SK-N-MC (cell line): Measurements from ENCODE around the gene RERG.

ENCODE experiments used
- DNase-seq: peaks from one replicate; pipeline ENCODE4 v3.0.0-alpha.2; 2011; ENCODE audit warnings: low read depth, low spot score
- H3K27ac ChIP-seq: fragments of 200-600 bp; sonication (generic); 2 replicates; pipeline ENCODE4 v1.5.1; 2016; ENCODE audit warnings: mixed run types
- H3K36me3 ChIP-seq: fragments of 200-600 bp; sonication (generic); 2 replicates; pipeline ENCODE4 v1.6.1; 2017; ENCODE audit warnings: antibody characterized with exemption, low read length, mixed read lengths; ENCODE audit not compliant: insufficient read depth
- H3K4me3 ChIP-seq: fragments of 200-600 bp; sonication (generic); 2 replicates; pipeline ENCODE4 v1.5.1; 2016
- H3K9ac ChIP-seq: fragments of 200-600 bp; sonication (generic); 2 replicates; pipeline ENCODE4 v1.8.0; 2017; ENCODE audit warnings: mixed run types, mixed read lengths; ENCODE audit not compliant: insufficient read length
- H3K9me3 ChIP-seq: fragments of 200-600 bp; sonication (generic); 2 replicates; pipeline ENCODE4 v1.6.1; 2017; ENCODE audit warnings: low read depth, mild to moderate bottlenecking, antibody characterized with exemption, low read length, moderate library complexity, mixed read lengths
- EZH2 ChIP-seq: fragments of 200-600 bp; sonication (generic); IDR thresholded peaks from one replicate; pipeline ENCODE4 v1.6.1; 2017; ENCODE audit warnings: antibody characterized with exemption
- FOXP2 ChIP-seq: optimal IDR thresholded peaks from 2 replicates; pipeline ENCODE3; 2011; ENCODE audit warnings: mild to moderate bottlenecking, moderate library complexity; ENCODE audit not compliant: insufficient read depth; ENCODE audit errors: extremely low read length, control extremely low read depth
- POLR2AphosphoS5 ChIP-seq: IDR thresholded peaks from 2 replicates; pipeline ENCODE4 v1.6.1; 2012; ENCODE audit warnings: mild to moderate bottlenecking, low read depth, low read length, borderline replicate concordance

The RERG gene

DNA sequence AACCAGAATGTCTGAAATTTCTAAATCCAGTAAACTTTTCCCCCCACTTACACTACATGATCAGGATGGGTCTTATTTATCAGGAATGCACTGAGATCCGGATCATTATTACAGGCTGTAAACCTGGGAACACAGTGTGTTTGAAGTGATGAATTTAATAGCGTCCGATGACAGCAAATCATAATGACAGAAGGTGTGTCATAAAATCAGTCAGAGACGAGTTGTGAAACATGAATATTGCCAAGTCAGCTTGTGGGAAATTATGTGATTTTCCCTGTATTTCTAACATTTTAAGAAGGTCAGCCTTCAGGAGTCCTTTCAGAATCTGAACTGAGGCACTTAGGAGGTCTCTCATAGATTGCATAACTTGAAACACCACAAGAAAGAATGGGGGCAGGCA is 36.7 kb downstream of the RERG start:
- no peaks in the 10 kb centered on the region for H3K36me3 ChIP-seq
- H3K9me3 ChIP-seq: no peaks in the 10 kb centered on the region
- H3K27ac ChIP-seq: no peak overlapping the region
- no peak overlapping the region for H3K4me3 ChIP-seq
- no peak for DNase-seq
- H3K9ac ChIP-seq: no peak overlapping the region
- TF ChIP-seq FOXP2 (no peak), POLR2AphosphoS5 (no peak), EZH2 (no peak)

DNA sequence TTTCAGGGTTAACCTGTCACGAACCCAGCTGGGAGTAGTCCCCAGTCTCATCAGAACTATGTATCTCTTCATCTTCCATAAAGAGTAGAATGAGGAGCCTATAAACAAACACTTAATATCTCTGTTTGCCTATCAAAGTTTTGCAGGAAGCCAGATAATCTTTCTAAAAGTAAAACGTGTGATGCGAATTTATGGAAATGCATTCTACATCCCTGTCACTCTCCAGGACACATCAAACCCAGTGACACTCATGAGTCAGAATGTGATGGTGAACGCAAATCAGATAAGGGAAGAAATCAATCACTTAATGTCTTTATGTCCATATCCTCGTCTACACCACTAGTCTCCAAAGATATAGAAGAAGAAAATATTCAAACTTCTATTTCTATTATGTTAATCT is 37.4 kb downstream of the RERG start:
- no peak for TF ChIP-seq POLR2AphosphoS5
- TF ChIP-seq EZH2: no peak
- no peak for TF ChIP-seq FOXP2
- DNase-seq: no peak
- Histone ChIP-seq H3K9ac (no peak overlapping the region), H3K4me3 (no peak overlapping the region), H3K9me3 (no peaks in the 10 kb centered on the region), H3K27ac (no peak overlapping the region), H3K36me3 (no peaks in the 10 kb centered on the region)

DNA sequence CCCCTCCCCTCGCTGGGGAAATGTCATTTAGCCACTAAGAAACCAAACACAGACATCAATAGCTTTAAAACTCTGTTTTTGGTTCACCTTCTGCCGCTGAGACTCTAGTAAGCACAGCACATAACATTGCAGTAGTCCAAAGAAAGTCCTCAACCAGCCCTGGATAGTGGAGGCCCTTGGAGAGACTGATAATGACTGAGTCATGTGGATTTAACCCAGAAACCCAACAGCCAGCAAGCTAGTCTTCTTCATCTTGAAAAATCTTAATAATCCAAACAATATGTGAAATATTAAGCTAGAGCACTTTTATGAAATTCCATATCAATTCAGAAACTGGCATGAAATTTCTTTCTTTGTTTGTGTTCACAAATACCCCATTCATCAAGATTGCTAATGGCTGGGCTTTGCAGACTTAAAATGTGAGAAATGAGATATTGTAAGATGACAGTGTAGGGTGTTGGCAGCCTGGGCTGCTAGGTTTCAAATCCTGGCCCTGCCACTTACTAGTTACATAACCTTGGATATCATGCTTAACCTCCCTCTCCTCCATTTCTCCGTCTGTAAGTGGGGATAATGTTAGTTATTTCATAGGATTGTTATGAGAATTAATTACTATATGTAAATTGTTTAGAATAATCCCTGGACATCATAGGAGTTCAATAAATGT is 40.1 kb downstream of the RERG start:
- H3K9ac ChIP-seq: no peak overlapping the region
- no peaks in the 10 kb centered on the region for H3K36me3 ChIP-seq
- no peak for DNase-seq
- no peaks in the 10 kb centered on the region for H3K9me3 ChIP-seq
- TF ChIP-seq POLR2AphosphoS5: no peak
- TF ChIP-seq FOXP2: no peak
- no peak for TF ChIP-seq EZH2
- H3K27ac ChIP-seq: no peak overlapping the region
- H3K4me3 ChIP-seq: no peak overlapping the region

DNA sequence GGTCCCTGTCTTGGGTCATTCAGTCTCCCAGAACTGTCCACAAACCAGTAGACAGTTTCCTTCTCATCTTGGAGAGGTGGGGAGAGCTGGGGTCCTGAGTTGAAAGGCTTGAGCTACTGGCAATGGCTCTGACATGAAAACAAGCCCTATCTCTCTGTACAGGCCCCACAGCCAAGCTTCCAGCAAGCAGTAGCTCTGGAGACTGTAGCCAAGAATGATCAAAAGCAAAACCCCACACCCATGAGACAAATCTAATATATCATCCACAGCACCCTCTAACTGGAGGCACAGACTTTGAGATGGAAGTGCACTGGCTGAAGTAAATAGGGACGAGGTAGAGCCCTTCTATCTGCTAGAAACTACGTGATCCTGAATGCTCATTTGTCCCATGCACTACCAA is 40.9 kb downstream of the RERG start:
- no peak for DNase-seq
- no peak overlapping the region for H3K4me3 ChIP-seq
- no peak for TF ChIP-seq FOXP2
- no peak for TF ChIP-seq POLR2AphosphoS5
- no peak for TF ChIP-seq EZH2

DNA sequence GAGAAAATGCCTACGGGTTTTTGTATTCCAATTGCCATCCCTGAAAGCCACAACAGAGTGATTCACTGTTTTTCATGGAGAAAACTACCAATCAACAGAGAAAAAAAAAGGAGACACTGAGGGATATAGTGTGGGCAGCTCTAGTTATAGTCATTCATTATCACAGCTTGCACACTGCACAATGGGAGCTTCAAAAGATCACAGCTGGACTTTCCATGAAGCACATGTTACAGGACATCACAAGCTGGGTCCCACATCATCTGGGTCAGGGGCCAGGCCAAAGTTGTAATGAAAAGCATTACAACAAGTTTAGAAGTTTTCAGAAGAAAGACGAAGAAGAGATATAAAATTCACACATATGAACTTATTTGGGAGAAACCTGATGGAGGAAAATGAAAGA is 41.5 kb downstream of the RERG start:
- H3K4me3 ChIP-seq: no peak overlapping the region
- no peaks in the 10 kb centered on the region for H3K36me3 ChIP-seq
- TF ChIP-seq EZH2 (no peak), FOXP2 (no peak)
- H3K27ac ChIP-seq: no peak overlapping the region
- no peak overlapping the region for H3K9ac ChIP-seq
- no peaks in the 10 kb centered on the region for H3K9me3 ChIP-seq
- no peak for DNase-seq

More for the DNA sequence above, 40.9 kb downstream of the RERG start:
- H3K27ac ChIP-seq: no peak overlapping the region
- H3K9me3 ChIP-seq: no peaks in the 10 kb centered on the region
- H3K36me3 ChIP-seq: no peaks in the 10 kb centered on the region
- H3K9ac ChIP-seq: no peak overlapping the region

GRCh38 chr12:15173142-15173541 is 48.1 kb downstream of the RERG start:
- Histone ChIP-seq H3K36me3 (no peaks in the 10 kb centered on the region), H3K9ac (no peak overlapping the region), H3K27ac (no peak overlapping the region), H3K4me3 (no peak overlapping the region), H3K9me3 (no peaks in the 10 kb centered on the region)
- TF ChIP-seq EZH2: no peak
- TF ChIP-seq POLR2AphosphoS5: no peak
- TF ChIP-seq FOXP2: no peak
- no peak for DNase-seq

DNA sequence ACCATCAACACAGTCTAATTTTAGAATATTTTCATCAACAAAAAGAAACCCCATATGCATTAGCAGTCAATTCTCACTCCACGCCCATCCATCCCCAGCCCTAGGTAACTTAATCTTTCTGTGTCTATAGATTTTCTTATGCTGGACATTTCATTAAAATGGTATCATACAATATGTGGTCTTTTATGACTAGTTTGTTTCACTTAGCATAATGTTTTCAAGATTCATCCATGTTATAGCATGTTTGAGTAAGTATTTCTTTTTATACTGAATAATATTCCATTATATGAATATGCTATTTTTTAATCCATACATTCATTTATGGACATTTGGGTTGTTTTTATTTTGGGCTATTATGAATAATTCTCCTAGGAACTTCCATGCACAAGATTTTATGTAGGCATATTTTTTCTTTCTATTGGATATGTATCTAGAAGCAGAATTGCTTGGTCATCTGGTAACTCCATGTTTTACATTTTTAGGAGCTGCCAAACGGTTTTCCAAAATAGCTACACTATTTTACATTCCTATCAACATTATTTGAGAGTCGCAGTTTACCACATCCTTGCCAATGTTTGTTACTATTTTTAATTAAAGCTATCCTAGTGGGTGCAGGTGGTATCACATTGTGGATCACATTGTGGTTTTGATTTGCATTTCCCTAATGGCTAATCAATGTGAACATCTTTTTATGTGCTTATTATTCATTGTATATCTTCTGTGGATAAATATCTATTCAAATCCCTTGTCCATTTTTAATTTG is 49.0 kb downstream of the RERG start:
- H3K4me3 ChIP-seq: no peak overlapping the region
- no peak for DNase-seq
- H3K36me3 ChIP-seq: no peaks in the 10 kb centered on the region
- H3K27ac ChIP-seq: no peak overlapping the region
- no peak overlapping the region for H3K9ac ChIP-seq
- no peaks in the 10 kb centered on the region for H3K9me3 ChIP-seq
- TF ChIP-seq FOXP2 (no peak), EZH2 (no peak), POLR2AphosphoS5 (no peak)

GRCh38 chr12:15171012-15171655 is 50.1 kb downstream of the RERG start:
- H3K36me3 ChIP-seq: no peaks in the 10 kb centered on the region
- no peaks in the 10 kb centered on the region for H3K9me3 ChIP-seq
- no peak overlapping the region for H3K9ac ChIP-seq
- no peak overlapping the region for H3K27ac ChIP-seq
- no peak for DNase-seq
- no peak overlapping the region for H3K4me3 ChIP-seq
- TF ChIP-seq FOXP2: no peak
- TF ChIP-seq POLR2AphosphoS5: no peak
- TF ChIP-seq EZH2: no peak

DNA sequence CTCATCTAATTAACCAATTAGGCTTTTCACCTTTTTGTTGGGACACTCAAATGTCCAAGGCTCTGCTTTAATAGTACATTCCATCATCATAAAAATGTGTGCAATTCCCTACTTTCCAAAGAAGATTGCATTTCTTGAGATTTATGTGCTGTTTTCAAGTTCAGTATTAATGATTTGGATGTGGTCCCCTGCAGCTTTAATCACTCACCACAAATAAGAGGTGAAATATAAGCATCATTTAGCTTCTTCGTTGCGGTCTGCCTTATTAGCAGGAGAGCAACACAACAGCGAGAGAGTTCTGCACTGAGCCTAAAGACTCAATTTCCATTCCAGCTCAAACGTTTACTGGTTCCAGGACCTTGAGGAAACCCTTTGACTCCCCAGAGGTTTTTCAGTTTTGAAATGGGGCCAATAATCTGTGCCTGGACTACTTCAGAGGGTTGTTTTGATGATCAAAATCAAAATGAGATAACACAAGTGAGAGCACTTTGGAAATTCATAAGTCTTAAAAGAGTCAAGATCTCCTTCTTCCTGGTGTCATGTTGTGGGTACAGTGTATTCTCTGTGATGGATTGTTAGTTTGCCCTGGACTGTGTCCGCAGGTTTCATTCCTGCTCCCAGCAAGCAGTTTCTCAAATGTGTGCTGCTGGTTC is 53.1 kb downstream of the RERG start:
- Histone ChIP-seq H3K36me3 (no peaks in the 10 kb centered on the region), H3K4me3 (no peak overlapping the region), H3K9me3 (no peaks in the 10 kb centered on the region), H3K9ac (no peak overlapping the region), H3K27ac (no peak overlapping the region)
- DNase-seq: no peak
- TF ChIP-seq POLR2AphosphoS5 (no peak), EZH2 (no peak), FOXP2 (no peak)
